ENCODE data around the gene SHTN1.

DNA sequence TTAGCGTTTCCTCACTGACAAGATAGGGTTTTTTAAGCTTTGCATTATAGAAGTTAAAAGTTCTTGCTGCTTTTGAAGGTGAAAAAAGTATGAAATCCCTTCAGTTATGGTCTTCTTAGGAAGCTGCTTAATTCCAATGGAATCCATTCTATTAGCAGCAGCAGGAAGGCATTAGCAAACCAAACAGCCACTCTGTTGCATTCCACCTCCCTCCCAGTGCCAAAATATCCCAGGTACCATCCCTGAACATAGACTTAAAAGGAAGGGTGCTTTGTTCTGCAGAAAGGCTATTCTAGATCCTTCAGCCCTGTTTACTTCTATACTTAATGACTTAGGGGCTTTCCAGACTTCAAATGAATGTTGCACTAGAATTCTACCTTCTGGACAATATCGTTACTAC, 131.9 kb downstream of the SHTN1 start:
- no peak for TF ChIP-seq CTCF (conservative IDR thresholded peaks at IDR 0.05)
- no peak for TF ChIP-seq ZFX (IDR thresholded peaks at IDR 0.05)

All from C4-2B (cell line).